NCI-H2196 (cell line): ENCODE data around the gene NUPR1.
"Not testable (repeated sequence)": the region's sequence is repeated elsewhere in the genome, so short reads cannot be mapped to it uniquely, and the experiment has no call there.

ENCODE experiments used
- DNase-seq: peaks from one replicate; lab custom pipeline; 2025; ENCODE audit not compliant: unreplicated experiment; lab: John Stamatoyannopoulos, UW

The NUPR1 gene

DNA sequence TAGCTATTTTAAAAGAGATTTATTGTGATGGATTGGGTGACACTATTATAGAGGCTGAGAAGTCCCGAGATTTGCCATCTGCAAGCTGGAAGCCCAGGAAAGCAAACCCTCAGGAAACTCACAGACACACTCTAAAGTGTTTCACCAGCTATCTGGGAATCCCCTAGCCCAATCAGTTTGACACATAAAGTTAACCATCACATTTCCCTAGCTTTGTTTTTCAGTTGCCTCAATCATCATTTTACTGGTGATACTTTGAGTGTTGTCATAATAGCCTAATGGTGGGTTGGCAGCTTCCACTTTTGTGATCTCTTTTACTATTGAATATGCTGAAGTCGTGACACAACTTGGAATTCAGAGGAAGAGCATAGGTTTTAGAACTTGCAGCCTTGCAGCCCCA, 16.8 kb upstream of the NUPR1 start:
- no peak for DNase-seq

DNA sequence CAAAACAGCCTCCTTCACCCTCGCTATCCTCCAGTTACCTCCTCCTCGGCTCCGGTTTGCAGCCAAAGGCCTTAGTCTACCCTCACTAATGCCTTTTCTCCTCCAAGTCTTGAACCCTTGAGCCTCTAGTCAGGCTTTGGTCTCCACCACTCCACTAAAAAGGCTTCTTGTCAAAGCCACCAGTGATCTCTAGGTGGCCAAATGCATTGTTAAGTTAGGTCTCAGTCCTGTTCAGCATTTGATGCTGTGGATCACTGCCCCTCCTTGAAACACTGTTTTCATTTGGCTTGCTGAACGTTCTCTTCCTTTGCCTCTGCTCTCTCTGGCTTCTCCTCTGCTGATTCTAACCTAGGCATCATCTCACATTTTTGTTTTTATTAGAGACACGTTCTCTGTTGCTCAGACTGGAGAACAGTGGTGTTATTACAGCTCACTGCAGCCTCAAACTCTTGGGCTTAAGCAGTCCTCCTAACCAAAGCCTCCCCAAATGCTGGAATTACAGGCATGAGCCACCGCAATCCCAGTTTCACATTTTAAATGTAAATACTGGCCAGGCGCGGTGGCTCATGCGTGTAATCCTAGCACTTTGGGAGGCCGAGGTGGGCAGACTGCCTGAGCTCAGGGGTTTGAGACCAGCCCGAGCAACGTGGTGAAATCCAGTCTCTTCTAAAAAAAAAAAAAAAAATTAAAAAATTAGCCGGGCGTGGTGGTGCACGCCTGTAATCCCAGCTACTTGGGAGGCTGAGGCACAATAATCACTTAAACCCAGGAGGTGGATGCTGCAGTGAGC, 16.1 kb upstream of the NUPR1 start:
- DNase-seq: no peak

- peak; percentile 92 for DNase-seq
Observed at GRCh38 chr16:28553776-28554633, 15.2 kb upstream of the NUPR1 start, which contains the start of gene SGF29. SGF29 (plus strand) TSS chr16:28553920; CDS start chr16:28581070, 27,150 bp downstream.

DNA sequence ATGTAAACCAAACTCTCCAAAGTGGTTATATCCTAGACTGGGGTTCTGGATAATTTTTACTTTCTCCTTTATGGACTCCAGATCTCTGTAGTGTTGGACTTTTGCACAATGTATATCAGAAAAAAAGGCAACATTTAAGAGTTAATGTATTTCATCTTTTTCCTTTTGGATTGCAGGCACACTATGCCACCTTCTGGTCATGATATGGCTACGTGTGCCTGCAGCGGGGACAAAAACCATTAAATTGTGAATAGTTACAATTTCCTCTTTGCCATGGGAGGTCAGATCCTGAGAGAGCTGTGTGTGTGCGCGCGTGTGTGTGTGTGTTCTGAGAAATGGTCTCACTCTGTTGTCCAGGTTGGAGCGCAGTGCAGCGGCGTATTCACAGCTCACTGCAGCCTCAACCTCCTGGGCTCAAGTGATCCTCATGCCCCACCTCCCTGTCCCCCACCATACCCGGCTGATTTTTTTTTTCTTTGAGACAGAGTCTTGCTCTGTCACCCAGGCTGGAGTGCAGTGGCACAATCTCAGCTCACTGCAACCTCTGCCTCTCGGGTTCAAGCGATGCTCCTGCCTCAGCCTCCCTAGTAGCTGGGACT, 10.6 kb upstream of the NUPR1 start:
- peak; percentile 41 for DNase-seq

DNA sequence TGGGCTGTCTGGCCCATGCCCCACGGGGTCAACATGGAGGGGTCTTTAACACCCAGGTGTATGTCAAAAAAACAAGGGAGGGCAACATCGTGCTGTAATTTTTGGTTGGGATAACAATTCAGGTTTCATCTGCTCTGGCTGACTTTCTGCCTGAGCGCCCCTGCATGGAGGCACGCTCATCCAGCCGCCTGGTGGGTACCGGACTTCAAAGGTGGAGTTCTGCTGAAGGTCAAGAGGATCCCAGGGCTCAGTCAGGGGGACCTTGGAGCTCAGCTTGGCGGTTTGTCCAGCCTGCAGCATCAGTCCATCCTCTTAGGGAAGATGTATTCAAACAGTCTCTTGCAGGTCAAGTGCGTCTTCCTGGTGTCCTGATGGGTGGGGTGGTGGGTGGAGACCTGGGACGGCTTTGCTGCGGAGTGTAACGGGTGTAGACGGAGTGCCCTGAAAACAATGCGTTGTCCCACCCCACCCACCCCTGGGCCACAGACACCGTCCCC, 9.6 kb upstream of the NUPR1 start:
- DNase-seq: no peak

DNA sequence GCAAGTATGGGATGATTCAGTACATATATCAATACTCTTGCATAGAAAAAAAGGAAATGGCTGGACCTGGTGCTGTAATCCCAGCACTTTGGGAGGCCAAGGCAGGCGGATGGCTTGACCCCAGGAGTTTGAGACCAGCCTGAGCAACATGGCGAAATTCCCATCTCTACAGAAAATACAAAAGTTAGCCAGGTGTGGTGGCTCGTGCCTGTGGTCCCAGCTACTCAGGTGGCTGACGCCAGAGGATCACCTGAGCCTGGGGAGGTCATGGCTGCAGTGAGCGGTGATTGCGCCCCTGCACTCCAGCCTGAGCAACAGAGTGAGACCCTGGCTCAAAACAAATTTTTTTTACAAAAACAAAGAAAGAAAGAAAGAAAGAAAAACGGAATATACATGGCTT, 7.9 kb upstream of the NUPR1 start:
- DNase-seq: no peak

DNA sequence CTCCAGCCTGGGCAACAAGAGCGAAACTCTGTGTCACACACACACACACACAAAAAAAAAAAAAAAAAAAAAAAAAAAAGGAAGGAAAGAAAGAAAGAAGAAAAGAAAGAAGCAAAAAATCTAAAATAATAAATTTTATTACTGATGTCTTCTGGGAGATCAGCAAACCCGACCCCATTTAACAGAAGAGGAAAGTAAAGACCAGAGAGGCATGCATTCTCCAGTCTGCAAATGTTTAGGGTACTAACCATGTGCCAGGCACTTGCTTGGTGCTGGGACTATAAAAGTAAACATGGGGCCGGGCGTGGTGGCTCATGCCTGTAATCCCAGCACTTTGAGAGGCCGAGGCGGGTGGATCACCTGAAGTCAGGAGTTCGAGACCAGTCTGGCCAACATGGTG, 7.2 kb upstream of the NUPR1 start:
- DNase-seq: not testable (repeated sequence)

DNA sequence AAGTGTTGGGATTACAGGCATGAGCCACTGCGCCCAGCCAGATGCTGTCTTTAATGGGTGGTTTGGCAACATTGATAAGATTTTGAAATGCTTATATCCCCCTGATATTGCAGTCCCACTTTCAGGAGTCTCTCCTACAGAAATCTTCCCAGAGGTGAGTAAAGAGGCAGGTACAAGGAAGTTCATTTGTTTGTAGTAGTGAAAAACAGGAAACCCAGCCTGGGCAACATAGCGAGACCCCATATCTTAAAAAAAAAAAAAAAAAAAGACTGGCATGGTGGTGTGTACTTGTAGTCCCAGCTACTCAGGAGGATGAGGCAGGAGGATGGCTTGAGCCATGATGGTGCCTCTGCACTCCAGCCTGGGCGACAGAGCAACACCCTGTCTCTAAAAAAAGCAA, 6.2 kb upstream of the NUPR1 start:
- no peak for DNase-seq

- DNase-seq: peak; percentile 79
Observed at GRCh38 chr16:28543072-28543471, 4.3 kb upstream of the NUPR1 start.

- DNase-seq: no peak
Observed at GRCh38 chr16:28542646-28543045, 3.9 kb upstream of the NUPR1 start.

- no peak for DNase-seq
Observed at GRCh38 chr16:28540346-28540745, 1.6 kb upstream of the NUPR1 start.

DNA sequence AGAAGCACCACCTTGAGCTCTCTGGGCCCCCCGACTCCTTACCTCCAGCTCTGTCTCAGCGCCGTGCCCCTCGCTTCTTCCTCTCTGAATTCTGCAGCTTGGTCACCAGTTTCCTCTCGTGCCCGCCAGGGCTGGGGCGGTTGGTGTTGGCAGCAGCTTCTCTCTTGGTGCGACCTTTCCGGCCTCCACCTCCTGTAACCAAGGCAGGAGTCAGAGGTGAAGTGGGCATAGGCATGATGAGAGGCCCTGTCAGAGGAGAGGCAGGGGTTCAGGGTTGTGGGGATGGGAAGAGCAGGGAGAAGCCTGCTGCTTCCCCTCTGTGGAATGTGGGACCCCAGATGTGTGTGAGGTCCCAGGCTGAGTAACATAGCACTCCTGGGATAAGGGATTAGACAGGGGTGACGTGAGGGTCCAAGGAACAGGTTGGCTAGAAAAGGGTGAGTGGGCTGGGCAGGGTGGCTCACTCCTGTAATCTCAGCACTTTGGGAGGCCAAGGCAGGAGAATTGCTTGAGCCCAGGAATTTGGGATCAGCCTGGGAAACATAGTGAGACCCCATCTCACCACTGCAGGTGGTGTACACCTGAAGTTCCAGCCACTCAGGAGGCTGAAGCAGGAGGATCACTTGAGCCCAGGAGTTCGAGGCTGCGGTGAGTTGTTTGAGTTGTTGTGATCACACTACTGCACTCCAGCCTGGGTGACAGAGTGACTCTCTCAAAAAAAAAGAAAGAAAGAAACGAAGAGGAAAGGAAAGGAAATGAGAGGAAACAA, 626 bp downstream of the NUPR1 start:
- DNase-seq: no peak

DNA sequence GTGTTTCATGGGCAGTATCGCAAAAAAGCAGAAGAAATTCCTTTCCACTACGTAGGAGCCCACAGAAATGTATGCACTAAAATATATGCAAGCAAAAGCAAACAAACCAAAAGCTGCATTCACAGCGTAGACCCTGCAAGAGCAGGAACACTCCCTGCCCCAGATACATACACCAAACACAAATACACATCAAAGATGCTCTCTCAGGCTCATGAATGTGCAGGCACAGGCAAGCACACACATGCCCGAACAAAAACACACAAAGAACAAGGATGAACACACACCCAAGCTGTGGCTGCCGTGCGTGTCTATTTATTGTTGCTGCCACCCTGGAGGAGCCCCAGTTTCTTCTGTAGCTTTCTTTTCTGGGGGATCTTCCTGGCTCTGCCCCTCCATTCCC, 1.7 kb downstream of the NUPR1 start:
- no peak for DNase-seq

GRCh38 chr16:28534542-28535373, 4.0 kb downstream of the NUPR1 start:
- DNase-seq: no peak

DNA sequence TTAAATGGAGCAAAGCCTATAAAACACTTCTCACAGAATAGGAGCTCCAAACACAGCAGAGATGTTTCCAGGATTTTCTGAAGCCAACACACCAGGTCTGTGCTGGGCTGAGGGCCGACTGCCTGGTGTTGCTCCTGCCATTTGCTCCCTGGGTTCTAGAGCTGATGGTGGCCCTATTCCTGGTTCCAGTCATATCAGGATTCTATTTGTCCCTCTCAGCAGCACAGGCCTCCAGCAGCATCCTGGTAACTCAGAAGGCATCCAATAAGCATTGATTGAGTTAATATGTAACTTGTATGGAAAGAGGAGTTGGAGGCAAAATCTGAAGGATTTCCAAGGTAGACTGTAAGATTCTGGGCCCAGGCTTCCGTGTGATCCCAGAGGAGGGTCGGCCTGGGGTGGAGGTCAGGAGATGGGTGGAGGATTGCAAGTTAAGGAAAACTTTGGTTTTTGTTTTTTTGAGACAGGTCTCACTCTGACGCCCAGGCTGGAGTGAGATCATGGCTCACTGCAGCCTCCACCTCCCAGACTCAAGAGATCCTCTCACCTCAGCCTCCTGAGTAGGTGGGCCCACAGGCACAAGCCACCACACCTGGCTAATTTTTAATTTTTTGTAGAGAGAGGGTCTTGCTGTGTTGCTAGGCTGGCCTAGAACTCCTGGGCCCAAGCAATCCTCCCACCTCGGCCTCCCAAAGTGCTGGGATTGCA, 5.7 kb downstream of the NUPR1 start:
- DNase-seq: no peak

GRCh38 chr16:28531777-28532744, 6.7 kb downstream of the NUPR1 start:
- peak; percentile 48 for DNase-seq

DNA sequence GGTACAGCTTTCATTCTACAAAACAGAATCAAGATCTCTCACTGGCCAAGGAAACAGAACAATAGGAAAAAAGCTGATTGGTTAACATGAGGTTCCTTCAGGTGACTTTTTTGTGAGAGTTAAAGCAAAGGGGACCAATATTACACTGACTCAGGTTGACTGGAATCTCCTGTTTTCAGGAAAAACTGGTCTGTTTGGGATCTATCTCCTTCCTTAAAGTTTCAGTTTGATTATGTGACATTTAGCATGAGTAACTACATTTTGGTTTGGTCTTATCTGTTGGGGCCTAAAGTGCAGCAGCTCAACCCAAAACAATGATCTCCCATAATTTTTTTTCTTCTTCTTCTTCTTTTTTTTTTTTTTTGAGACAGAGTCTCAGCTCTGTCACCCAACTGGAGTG, 9.7 kb downstream of the NUPR1 start:
- no peak for DNase-seq

GRCh38 chr16:28528463-28528867, 10.3 kb downstream of the NUPR1 start:
- DNase-seq: no peak
